Activated CD8-positive, alpha-beta memory T cell treated with anti-CD3 and anti-CD28 coated beads, Interleukin-2, amount 50 U/mL, for 48 hours (primary cell): ENCODE data around the gene TRIP11.

Experiments used
- DNase-seq: peaks from one replicate; pipeline ENCODE4 v3.0.0-alpha.2; 2020

Gene TRIP11

GRCh38 chr14:92009604-92010003 is 30.3 kb downstream of the TRIP11 start:
- no peak for DNase-seq

- no peak for DNase-seq
Measured at GRCh38 chr14:92005019-92005418, 34.8 kb downstream of the TRIP11 start.

GRCh38 chr14:92004062-92004461 is 35.8 kb downstream of the TRIP11 start:
- no peak for DNase-seq

- no peak for DNase-seq
Measured at GRCh38 chr14:91998667-91999570, 40.9 kb downstream of the TRIP11 start.

- no peak for DNase-seq
Measured at GRCh38 chr14:91997492-91997891, 42.4 kb downstream of the TRIP11 start.

GRCh38 chr14:91996948-91997371 is 42.9 kb downstream of the TRIP11 start:
- no peak for DNase-seq

GRCh38 chr14:91987192-91987591 is 52.7 kb downstream of the TRIP11 start:
- no peak for DNase-seq

- DNase-seq, result no peak
Measured at GRCh38 chr14:91985521-91986255, 54.2 kb downstream of the TRIP11 start.

- DNase-seq, result no peak
Measured at GRCh38 chr14:91985008-91985407, 54.9 kb downstream of the TRIP11 start.

- DNase-seq, result no peak
Measured at GRCh38 chr14:91983588-91983987, 56.3 kb downstream of the TRIP11 start.

GRCh38 chr14:91980157-91980556 is 59.7 kb downstream of the TRIP11 start:
- no peak for DNase-seq

GRCh38 chr14:91977884-91978283 is 62.0 kb downstream of the TRIP11 start:
- DNase-seq, result no peak

- no peak for DNase-seq
Measured at GRCh38 chr14:91975763-91976162, 64.1 kb downstream of the TRIP11 start.

GRCh38 chr14:91971188-91971778 is 68.6 kb downstream of the TRIP11 start:
- no peak for DNase-seq

- DNase-seq, result no peak
Measured at GRCh38 chr14:91968280-91968679, 71.6 kb downstream of the TRIP11 start.

- no peak for DNase-seq
Measured at GRCh38 chr14:91964724-91965123, 75.1 kb downstream of the TRIP11 start.

GRCh38 chr14:91964011-91964410 is 75.8 kb downstream of the TRIP11 start:
- DNase-seq, result no peak

GRCh38 chr14:91963465-91963864 is 76.4 kb downstream of the TRIP11 start:
- no peak for DNase-seq

GRCh38 chr14:91961297-91962220 is 78.3 kb downstream of the TRIP11 start:
- no peak for DNase-seq

GRCh38 chr14:91957876-91958313 is 82.0 kb downstream of the TRIP11 start:
- no peak for DNase-seq

GRCh38 chr14:91956616-91957015 is 83.2 kb downstream of the TRIP11 start:
- DNase-seq, result no peak

- DNase-seq, result no peak
Measured at GRCh38 chr14:91955168-91955567, 84.7 kb downstream of the TRIP11 start.
